Left cardiac atrium (tissue), 4 donors: ENCODE data around the gene KNDC1. TPM values are rescaled to one million over a fixed set of nuclear protein-coding genes. Genes with fewer than 3 reads are reported as not detected.

ENCODE experiments used
- ATAC-seq, 2 donors: fragments of 200-7000 bp; cut with Tn5 transposase; one replicate each; pipeline ENCODE4 v1.9.1; 2020; ENCODE audit warnings: mild to moderate bottlenecking in 2 of 2, moderate library complexity in 2 of 2
- DNase-seq: peaks from one replicate; pipeline ENCODE4 v3.0.0-alpha.2; 2020
- intact Hi-C, 2 donors: fragments of 100-400 bp; cut with DNase I; formaldehyde crosslinking; loops; one replicate each; pipeline versions ENCODE4 v1.14.1 to v1.15.1; 2022 to 2023
- total RNA-seq, 2 donors: library from RNA; stranded (reverse); fragmentation: NEBNext Ultra II Directional; extraction: Animal tissue kit (Norgen Biotek cat#: 25700); gene quantifications; one replicate each; pipeline ENCODE4 v1.2.1, GENCODE V29; 2021
- donor health status: DM: no; HTN: yes; CAD: no.
- donor health status: DM: no; HTN: yes; CAD: no; lungs with severe emphysema.
- donor health status: DM: yes; HTN: yes; CAD: no.
- donor health status: Dilated cardiomyopathy.

KNDC1 gene
- total RNA-seq, 2 donors from 2014 or later = 0.34 to 0.50 TPM

DNA sequence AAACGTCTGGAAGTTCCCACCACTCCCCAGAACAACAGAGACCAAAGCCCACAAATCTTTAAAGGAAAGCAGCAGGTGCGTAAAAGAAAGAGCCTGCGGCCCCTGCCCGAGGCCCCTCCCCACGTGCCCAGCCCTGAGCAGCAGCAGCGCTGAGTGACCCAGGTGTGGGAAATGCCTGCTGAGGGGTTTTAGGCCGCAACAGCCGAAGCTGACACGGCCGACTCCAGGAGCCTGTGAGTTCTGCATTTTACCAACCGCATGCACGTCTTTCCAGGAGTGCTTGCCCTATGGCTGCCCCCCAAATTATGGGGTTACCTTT, 1.6 kb upstream of the KNDC1 start:
- ATAC-seq = no peak
- intact Hi-C loops = no loop called here
- no peak for DNase-seq

GRCh38 chr10:133158756-133159610, 1.0 kb upstream of the KNDC1 start:
- no peak for DNase-seq
- intact Hi-C loops = no loop called here
- ATAC-seq = no peak

GRCh38 chr10:133159611-133159949, 439 bp upstream of the KNDC1 start:
- ATAC-seq (no peak), DNase-seq (no peak)
- intact Hi-C loops = no loop called here

DNA sequence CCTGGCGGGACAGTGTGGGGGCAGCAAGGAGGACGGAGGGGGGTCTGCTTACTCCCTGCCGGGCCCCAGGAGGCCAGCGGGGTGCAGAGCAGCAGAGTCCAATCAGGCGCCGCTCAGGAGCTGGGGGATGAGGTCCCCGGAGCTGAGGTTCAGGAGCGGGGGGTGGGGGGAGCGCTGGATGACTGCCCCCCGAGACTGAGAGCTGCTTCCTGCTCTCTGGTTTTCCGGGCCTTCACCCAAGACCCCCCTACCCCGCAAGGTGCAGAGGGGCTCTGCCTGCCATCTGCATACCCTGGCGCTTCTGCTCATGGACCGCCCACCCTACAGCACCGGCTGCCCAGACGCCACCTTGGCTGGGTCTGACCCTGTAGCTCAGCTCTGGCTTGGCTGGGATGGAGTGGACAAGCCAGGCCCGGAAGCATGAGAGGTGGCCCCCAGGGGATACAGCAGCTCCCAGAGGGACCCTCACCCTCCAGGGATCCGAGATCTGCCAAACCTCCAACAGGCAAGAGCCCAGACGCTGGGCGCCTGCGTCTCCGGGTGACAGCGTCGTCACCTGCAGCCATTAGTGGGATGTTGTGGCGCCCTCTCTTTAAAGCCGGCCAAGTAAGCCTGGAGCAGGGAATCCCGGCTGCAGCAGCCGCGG, 930 bp downstream of the KNDC1 start:
- peak in 1 of 2 donors; percentile 3 for ATAC-seq

DNA sequence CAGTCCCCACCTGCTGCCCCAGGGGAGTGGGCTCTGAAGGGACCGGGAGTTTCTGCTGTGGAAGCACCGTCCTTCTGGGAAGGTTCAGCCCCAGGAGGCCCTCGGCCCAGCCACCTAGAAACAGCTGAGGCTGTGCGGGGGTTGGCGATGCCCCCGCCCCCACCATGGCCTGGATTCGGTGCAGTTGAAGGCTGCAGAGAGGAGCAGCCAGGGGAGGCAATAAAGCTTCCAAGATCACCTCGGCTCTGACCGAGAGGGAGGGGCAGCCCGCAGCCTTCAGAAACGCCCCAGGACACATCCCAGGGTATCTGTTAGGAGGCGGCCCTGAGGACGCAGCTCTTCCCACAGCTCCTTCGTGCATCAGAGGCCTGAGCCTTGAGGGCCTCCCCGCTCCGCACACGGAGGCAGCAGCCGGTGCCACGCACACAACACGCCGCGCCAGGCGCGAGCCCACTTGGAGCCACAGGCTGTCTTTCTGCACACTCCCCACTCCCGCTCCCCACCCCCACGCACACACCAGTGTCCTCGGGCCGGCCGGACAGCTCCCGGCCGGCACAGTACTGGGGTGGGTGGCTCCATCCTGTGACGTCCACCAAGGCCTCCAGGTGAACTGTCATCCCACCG, 1.6 kb downstream of the KNDC1 start:
- DNase-seq (no peak), ATAC-seq (no peak)
- intact Hi-C loops = no loop called here

More for the DNA sequence above, 930 bp downstream of the KNDC1 start:
- no peak for DNase-seq
- intact Hi-C loops = no loop called here

DNA sequence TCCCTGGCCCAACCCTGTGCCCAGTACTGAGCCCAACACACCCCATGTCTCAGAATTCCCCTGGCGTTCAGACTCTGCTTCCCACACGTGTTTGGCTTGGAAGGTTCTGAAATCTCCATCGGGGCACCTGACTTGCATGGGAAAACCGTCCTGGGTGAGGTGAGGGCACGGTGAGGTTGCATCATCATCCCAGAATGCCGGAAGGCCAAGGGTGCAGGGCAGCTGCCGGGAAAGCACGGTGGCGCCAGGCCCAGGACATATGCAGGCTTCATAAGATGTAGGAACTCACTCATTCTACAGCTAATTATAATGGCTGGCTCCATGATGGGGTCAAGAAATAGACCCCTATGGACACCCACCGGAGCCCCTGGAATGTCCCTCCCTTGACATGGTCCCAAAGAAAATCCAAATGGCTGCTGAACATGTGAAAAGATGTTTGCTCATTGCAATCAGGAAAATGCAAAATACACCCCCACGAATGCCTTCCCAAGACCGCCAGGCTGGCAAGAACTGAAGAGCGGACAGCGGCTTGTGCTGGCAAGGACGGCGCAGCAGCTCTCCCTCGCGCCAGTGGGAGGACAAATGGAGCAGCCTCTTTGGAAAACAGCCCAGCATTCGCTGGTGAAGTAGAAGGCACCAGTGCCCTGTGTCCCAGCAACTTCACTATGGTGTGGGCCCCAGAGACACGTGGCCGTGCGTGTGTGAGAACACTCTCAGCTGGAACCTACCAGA, 2.3 kb downstream of the KNDC1 start:
- intact Hi-C loops = no loop called here
- peak in 1 of 2 donors; percentile 21 for ATAC-seq
- no peak for DNase-seq

DNA sequence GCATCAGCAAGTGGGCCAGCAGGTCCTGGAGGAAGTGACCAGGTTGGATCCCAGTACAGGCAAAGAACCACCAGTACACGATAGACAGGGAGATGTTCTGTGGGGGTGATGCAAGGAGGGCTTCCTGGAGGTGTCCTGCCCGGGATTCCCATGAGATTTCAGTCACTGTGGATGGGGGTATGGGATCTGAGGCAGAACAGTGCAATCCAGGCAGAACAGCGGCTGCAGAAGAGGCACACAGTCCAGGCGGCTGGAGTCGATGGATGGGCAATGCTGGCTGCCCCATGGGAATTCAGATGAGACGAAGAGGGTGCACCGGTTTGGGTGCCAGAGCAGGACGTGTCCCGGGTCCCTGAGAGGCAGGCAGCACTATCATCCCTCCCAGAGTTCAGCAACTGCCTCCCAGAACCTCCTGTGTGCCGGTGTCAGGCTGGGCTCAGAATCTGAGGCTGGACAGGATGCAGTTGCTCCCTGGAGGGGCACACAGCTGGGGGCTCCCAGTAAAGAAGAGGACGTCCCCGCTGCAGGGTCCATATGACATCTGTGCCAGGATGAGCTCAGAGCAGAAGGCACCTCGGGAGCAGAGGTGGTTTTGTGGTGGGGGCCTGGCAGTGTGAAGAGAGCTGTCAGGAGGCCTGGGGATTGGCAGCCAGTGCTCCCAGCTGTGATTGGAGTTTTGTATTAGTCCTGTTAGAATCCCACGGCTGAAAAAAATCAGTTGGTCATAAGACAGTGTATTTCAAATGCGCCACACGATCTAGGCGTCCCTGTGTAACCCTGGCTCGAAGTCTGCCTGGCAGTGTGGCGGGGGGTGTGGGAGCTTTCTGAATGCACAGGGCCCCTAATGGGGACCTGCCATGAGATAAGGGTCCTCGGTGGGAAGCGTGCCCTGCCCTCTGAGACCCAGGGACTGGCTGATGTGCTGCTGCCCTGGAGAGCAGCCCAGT, 3.2 kb downstream of the KNDC1 start:
- DNase-seq (no peak), ATAC-seq (no peak)
- intact Hi-C loops = no loop called here

- ATAC-seq (no peak), DNase-seq (no peak)
- intact Hi-C loops = no loop called here
Observed at GRCh38 chr10:133163889-133164815, 4.1 kb downstream of the KNDC1 start.

- ATAC-seq (no peak), DNase-seq (no peak)
- intact Hi-C loops = no loop called here
Observed at GRCh38 chr10:133164816-133165555, 5.0 kb downstream of the KNDC1 start.

DNA sequence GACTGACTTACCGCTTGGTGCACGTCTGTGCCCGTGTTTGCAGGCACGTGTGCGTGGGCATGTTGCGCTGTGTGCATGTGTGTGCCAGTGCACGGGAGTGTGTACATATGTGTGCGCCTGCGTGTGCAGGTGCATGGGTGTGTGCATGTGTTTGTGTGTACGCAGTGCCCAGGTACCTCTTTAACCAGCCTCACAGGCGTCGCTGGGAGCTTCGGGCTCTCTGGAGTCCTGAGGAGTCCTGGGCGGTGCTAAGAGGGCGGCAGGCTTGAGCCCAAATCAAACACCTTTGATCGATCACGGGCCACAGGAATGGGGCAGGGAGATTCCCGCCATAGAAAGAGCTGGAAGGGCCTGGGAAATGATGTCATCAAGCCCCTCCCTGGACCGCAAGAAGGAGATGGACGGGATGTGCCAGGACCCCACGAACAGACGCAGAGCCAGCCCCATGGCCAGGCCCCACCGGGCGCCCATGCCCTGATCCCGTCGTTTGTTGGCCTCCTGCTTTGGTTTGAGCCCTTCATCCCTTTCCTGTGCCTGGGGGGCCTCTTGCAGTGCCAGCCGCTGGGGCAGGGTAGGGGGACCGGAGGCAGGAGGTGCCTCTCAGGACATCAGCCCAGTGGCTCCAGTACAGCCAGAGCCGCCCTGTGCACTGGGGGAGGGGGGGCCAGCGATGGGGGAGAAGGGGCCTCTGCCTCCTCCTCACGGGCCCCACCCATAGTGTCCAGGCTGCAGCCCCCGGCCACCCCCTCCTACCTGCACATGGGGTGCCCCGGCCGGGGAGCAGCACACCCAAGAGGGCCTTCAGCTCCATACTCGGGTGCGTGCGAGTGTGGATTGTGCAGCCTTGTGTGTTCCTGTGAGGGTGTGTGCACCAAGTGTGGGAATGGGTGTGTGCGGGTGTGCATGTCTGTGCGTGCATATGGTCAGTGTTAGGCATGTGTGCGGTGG, 5.8 kb downstream of the KNDC1 start:
- ATAC-seq (no peak), DNase-seq (no peak)
- intact Hi-C loops = no loop called here

DNA sequence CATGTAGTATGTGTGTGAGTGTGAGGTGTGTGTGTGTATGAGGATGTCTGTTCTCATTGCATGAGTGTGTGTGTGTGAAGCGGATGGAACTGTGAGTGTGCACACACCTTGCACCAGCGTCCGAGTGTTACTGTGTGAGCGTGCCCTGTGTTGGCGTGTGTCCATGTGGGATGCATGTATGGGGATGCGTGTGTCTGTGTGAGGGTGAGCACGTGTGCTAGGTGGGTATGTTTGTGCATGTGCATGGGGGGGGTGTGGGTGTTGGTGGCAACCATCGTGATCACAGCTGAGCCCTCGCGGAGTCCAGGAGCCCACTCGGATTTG, 6.4 kb downstream of the KNDC1 start:
- intact Hi-C loops = no loop called here
- ATAC-seq = no peak
- DNase-seq = no peak

DNA sequence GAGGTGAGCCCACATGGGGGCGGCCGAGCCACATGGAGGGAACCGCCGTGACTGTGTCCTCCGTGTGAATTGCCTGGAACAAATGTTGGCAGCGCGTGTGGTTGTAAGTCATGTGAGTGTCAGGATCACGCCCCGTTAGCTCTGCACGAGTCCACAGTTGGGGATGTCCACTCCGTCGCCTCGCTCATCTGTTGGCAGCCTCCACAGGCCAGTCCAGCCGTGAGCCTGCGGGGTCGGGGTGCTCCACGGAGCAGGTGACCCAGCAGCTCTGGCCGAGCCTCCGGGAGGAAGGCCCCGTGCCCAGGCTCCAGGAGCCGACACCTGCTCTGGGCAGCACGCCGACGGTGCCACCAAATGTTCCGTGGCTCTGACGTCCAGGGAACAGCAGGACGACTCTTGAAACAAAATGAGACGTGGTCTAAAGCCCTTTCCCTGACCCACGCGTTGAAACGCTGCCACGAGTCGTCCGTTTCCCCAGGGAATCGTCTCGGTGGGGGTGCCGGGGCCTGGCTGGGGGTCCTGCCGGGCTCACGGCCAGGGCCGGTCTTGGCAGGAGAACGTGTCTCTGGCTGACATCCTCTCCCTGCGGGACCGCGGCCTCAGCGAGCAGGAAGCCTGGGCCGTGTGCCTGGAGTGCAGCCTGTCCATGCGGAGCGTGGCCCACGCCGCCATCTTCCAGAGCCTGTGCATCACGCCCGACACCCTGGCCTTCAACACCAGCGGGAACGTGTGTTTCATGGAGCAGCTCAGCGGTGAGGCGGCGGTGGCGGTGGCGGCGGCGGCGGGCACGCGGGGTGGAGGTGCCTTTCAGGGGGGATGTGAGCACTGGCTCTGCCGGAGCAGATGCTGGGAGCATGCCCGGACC, 7.0 kb downstream of the KNDC1 start:
- ATAC-seq (peak in 1 of 2 donors; percentile 78), DNase-seq (no peak)
- intact Hi-C loops = no loop called here

GRCh38 chr10:133167693-133168616, 7.9 kb downstream of the KNDC1 start:
- intact Hi-C loops = no loop called here
- ATAC-seq (no peak), DNase-seq (no peak)

GRCh38 chr10:133168617-133169031, 8.6 kb downstream of the KNDC1 start:
- DNase-seq = no peak
- intact Hi-C loops = no loop called here

More at GRCh38 chr10:133168617-133169031, 8.6 kb downstream of the KNDC1 start:
- no peak for ATAC-seq
